Measurements from ENCODE around the gene BCAS3.

BCAS3 gene

DNA sequence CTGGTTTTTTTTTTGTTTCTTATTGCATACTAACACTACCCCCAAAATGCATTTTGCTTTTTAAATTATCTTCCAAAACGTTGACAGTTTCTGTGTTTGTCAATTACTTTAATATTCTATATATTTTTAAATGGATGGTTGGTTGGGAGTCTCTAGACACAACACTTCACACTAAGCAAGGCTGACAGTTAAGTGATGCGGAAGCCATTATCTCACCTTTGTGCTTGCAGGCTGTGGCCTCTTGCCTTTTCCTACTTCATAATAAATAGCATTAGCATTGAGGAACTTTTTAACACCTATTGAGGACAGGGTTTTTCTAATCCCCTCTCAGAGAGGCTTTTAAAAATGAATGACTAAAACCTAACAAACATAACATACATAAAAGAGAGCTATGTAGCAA, 441.2 kb downstream of the BCAS3 start:
- Mint-ChIP-seq H3K4me3 (no peak overlapping the region), H3K9me3 (peaks cover 25% of the 10 kb centered on the region), H3K36me3 (ENCODE audit: low read depth) (peaks cover 18% of the 10 kb centered on the region), H3K27ac (no peak overlapping the region), H3K4me1 (no peaks in the 10 kb centered on the region), H3K27me3 (ENCODE audit: low read depth, poor library complexity) (no peaks in the 10 kb centered on the region)
- no peak for DNase-seq
- TF ChIP-seq, protein P1, sequence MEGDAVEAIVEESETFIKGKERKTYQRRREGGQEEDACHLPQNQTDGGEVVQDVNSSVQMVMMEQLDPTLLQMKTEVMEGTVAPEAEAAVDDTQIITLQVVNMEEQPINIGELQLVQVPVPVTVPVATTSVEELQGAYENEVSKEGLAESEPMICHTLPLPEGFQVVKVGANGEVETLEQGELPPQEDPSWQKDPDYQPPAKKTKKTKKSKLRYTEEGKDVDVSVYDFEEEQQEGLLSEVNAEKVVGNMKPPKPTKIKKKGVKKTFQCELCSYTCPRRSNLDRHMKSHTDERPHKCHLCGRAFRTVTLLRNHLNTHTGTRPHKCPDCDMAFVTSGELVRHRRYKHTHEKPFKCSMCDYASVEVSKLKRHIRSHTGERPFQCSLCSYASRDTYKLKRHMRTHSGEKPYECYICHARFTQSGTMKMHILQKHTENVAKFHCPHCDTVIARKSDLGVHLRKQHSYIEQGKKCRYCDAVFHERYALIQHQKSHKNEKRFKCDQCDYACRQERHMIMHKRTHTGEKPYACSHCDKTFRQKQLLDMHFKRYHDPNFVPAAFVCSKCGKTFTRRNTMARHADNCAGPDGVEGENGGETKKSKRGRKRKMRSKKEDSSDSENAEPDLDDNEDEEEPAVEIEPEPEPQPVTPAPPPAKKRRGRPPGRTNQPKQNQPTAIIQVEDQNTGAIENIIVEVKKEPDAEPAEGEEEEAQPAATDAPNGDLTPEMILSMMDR (IDR thresholded peaks at IDR 0.05): no peak

DNA sequence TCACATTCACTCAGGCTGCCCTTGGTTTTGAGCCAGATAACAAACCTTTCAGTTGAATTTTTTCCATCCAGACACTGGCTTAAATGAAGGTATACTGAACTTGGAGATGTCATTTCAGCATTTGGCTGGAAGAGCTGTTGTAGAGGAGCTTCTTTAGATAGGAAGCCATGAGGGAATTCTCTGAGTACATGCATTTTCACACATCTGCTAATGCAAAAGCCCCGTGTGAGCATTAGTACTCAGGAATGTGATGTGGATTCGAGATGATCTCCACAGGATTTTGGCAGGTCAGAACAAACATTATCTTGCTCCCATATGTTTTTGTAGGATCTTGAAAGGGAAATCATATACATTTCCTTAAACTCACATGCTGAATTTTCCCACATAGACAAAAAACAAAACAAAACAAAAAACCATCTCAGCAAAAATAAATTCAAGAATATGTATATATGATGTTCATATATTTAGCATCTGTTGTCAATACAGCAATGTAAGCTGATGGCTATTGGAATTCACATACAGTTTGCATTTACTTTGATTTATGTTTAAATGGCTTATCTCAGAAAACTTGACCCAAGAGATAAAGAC, 444.8 kb downstream of the BCAS3 start:
- no peak for DNase-seq
- Mint-ChIP-seq H3K36me3 (ENCODE audit: low read depth) (peaks cover 7% of the 10 kb centered on the region), H3K9me3 (peaks cover 10% of the 10 kb centered on the region), H3K4me1 (peaks cover 13% of the 10 kb centered on the region), H3K4me3 (no peak overlapping the region), H3K27ac (no peak overlapping the region), H3K27me3 (ENCODE audit: low read depth, poor library complexity) (no peaks in the 10 kb centered on the region)
- TF ChIP-seq, protein P1 (IDR thresholded peaks at IDR 0.05): no peak

DNA sequence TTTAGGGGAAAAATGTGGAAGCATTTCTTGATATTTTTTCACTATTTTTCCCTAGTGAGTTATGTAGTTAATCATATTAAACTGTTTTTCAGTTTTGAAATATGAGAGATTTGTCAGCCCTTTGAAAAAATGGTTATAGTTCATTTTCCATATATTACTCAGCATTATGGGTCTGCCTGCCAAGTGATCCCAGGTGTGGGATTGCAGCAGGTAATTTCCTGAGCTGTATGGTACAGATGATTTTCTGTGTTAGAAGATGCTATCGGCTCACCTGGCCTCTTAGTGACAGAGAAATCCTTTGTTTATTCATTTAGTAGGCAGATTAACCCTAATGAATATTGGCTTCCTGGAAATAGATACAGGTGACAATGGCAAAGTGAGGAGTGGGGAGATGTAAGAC, 446.9 kb downstream of the BCAS3 start:
- Mint-ChIP-seq H3K9me3 (no peaks in the 10 kb centered on the region), H3K36me3 (ENCODE audit: low read depth) (no peaks in the 10 kb centered on the region), H3K27me3 (ENCODE audit: low read depth, poor library complexity) (no peaks in the 10 kb centered on the region), H3K4me1 (peaks cover 30% of the 10 kb centered on the region), H3K27ac (no peak overlapping the region), H3K4me3 (no peak overlapping the region)
- DNase-seq: no peak
- TF ChIP-seq, protein P1 (IDR thresholded peaks at IDR 0.05): no peak

DNA sequence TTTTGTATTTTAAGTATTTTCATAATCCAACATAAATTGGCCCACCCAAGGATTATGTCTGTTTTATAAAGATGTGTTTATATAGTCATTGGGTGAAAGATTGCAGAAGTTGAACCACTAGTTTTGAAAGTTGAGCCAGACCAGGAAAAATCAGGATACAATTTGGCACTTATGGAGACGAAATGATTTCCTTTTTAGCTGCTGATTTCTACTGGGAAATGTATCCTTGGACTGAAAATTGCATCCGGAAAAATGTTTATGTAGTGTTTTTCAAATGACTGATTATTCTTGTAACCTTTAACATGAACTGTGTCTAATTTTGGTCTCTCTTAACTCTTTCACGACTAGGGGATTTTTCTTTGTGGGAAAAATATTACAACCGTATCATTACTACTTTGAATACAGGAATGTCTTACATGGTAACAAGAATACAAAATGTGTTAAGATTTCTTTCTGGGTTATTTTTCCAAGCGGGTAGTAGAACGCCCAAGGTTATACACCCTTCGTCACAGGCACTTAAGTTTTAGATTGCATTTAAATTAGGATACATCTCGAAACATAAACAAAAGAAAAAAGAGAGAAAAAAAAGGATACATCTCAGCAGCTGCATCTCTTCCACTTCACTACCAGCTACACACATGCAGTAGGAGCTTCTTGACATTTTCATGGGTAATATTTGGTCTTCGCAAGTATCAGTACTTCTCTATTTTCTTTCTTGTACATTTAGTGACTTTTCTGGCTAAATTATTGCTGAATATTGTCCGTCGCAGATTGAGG, 449.0 kb downstream of the BCAS3 start:
- H3K4me1 Mint-ChIP-seq: peaks cover 49% of the 10 kb centered on the region
- DNase-seq: no peak
- TF ChIP-seq, protein P1 (IDR thresholded peaks at IDR 0.05): no peak
- no peak overlapping the region for H3K27ac Mint-ChIP-seq
- no peaks in the 10 kb centered on the region for H3K9me3 Mint-ChIP-seq
- no peaks in the 10 kb centered on the region for H3K27me3 Mint-ChIP-seq (ENCODE audit: low read depth, poor library complexity)
- no peaks in the 10 kb centered on the region for H3K36me3 Mint-ChIP-seq (ENCODE audit: low read depth)
- no peak overlapping the region for H3K4me3 Mint-ChIP-seq

DNA sequence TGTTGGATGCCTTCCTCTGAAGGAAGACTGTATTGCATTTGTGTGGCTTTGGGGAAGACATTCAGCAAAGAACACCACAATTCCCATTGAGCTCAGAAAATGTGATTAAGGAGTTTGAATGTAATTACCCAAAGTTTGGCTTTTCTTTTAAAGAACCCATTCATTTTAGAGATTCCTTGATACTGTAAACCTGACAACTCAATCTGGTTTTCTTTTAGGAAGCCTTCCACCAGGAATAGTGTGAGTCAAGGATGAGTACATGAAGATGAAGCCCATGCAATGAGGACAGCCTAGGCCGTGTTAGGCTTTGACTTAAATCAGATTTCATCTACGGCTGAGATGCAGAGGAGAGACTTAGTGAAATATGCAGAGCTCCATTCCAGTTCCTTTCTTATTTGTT, 450.3 kb downstream of the BCAS3 start:
- no peak overlapping the region for H3K27ac Mint-ChIP-seq
- peaks cover 62% of the 10 kb centered on the region for H3K4me1 Mint-ChIP-seq
- H3K36me3 Mint-ChIP-seq (ENCODE audit: low read depth): no peaks in the 10 kb centered on the region
- no peaks in the 10 kb centered on the region for H3K9me3 Mint-ChIP-seq
- peaks cover 1% of the 10 kb centered on the region for H3K27me3 Mint-ChIP-seq (ENCODE audit: low read depth, poor library complexity)
- TF ChIP-seq, protein P1 (IDR thresholded peaks at IDR 0.05): no peak
- no peak overlapping the region for H3K4me3 Mint-ChIP-seq
- no peak for DNase-seq

Data from nephron progenitor cell (in vitro differentiated cells).